ENCODE measurements around the gene HECTD4. TPM values are rescaled to one million over a fixed set of nuclear protein-coding genes. Genes with fewer than 3 reads are reported as not detected.

The HECTD4 gene
- total RNA-seq, 1 donor from 2014 or later, result 10.4 TPM

DNA sequence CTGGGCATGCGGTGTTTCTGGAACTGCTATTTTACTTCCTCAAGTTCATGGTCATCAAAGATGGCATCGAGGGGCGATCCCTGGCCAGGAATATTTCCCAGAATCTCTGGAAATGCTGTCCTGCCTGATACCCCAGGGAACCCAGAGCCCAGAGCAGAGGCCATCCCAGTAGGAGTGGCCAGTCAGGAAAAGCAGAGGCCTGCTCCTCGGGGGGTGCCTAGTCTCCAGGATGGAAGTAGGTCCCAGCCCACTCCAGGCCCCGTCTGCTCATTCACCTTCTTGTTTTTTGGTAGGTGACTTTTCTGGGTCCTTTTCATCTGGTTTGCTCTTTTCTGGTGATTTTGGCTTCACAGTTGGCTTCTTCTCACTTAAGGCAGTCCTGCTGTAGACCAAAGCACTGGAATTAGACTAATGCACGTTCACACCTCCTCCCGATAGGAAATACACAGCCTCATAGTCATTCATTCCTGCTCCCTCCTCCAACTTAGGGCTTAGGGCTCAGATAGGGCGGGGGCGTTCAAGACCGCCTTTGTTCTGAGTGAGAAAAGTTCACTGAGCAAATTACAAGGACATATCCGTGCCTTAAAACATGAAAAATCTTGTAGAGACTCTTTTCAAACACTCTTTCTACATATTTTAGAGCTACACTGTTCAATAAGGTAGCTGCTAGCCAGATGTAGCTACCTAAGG is 205.8 kb downstream of the HECTD4 start:
- no peak overlapping the region for H3K4me3 ChIP-seq (ENCODE audit: low read depth, low read length)
- TF ChIP-seq, protein P1, sequence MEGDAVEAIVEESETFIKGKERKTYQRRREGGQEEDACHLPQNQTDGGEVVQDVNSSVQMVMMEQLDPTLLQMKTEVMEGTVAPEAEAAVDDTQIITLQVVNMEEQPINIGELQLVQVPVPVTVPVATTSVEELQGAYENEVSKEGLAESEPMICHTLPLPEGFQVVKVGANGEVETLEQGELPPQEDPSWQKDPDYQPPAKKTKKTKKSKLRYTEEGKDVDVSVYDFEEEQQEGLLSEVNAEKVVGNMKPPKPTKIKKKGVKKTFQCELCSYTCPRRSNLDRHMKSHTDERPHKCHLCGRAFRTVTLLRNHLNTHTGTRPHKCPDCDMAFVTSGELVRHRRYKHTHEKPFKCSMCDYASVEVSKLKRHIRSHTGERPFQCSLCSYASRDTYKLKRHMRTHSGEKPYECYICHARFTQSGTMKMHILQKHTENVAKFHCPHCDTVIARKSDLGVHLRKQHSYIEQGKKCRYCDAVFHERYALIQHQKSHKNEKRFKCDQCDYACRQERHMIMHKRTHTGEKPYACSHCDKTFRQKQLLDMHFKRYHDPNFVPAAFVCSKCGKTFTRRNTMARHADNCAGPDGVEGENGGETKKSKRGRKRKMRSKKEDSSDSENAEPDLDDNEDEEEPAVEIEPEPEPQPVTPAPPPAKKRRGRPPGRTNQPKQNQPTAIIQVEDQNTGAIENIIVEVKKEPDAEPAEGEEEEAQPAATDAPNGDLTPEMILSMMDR (conservative IDR thresholded peaks at IDR 0.05; ENCODE audit: low read depth, low read length), result no peak
- DNase-seq (ENCODE audit: low read depth), result no peak

DNA sequence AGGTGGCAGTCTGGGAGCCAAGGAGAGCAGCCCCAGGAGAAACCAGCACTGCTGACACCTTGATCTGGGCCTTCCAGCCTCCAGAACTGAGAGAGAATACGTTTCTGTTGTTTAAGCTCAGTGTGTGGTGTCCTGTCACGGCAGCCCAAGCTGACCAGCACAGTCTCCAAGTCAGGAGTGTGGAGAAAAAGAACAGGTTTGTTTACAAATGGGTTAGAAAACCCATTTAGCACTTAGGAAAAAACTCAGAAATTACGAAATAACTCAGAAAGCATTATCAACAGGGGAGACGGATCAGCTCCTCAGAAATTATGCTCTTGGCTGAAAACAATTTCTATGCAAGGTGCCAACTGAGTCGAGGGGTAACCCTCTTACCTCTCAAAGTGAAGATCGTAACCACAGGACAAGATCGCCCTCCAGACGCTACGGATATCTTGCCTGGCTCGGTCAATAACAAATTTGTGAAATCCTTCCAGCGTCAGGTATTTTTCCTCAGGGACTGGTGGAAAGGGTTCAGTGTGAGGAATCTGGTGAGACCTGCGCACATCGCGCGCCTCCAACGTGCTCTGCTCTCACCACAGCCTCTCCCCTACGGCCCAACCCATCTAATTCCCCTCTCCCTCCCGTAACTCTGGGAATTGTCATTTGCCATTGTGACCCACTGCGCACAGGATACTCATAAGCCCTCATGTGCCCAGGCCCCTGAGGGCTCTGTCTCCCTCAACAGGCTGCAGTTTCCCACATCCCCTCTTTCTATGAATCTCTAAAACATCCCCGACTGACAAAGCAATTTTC is 206.7 kb downstream of the HECTD4 start:
- no peak for DNase-seq (ENCODE audit: low read depth)
- TF ChIP-seq, protein P1 (conservative IDR thresholded peaks at IDR 0.05; ENCODE audit: low read depth, low read length), result no peak
- no peak overlapping the region for H3K4me3 ChIP-seq (ENCODE audit: low read depth, low read length)

DNA sequence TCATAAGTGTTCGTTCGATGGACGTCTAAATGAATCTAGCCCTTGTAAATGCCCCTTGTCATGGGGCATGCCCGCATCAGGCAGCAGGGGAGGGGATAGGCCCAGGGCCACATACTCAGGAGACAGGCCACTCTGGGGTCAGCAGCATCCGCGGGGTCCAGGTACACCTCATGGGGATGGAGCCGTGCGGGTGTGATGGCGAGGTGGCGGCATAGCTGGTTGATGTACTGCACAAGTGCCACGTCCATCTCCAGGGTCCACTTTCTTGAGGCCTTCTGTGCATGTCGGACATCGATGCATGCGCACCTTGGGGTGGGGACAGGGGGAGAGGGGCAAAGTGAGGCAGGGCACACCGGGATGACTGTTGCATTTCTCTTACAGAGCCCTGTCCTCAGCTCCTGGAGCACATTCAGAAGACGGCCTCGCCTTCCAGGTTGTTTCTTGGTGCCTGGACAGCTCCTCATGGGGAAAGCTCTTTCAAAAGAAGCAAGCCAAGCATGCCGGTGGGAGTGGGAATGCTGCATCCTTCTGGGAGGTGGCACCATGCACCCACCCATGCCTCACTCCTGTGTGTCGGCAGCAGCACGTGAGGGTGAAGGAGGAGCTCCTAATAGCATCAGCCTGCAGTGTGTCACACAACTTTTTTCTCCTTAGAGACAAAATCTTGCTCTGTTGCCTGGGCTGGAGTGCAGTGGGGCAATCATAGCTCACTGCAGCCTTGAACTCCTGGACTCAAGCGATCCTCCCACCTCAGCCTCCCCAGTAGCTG is 209.5 kb downstream of the HECTD4 start:
- TF ChIP-seq, protein P1 (conservative IDR thresholded peaks at IDR 0.05; ENCODE audit: low read depth, low read length), result no peak
- no peak for DNase-seq (ENCODE audit: low read depth)
- H3K4me3 ChIP-seq (ENCODE audit: low read depth, low read length), result no peak overlapping the region

DNA sequence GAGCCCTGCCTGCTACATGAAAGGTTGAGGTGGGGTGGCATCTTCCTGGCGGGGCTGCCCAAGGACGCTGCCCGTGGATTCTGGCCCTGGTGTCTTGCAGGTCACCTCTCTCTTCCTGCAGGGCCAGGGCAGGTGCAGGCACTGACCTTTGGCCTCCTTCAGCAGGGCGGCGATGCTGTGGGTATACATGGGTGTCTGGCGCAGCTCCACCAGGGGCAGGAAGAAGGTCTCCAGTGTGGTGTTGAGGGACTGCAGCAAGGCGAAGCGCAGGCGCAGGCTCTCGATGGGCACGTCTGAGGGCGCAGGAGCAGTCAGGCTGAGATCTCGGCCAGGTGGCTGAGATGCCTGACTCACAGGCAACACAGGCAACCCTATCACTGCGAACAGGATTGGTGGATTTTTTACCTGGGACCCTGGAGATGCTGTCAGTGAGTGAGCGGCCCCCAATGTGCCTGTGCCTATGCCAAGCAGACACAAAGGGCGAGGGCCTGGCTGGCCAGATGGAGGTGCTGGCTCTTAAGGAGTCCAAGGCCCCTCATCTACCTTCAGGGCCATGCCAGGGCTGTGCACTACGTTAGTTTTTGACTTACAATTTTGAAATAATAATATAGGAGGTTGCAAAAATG is 211.1 kb downstream of the HECTD4 start:
- TF ChIP-seq, protein P1 (conservative IDR thresholded peaks at IDR 0.05; ENCODE audit: low read depth, low read length), result no peak
- no peak for DNase-seq (ENCODE audit: low read depth)
- H3K4me3 ChIP-seq (ENCODE audit: low read depth, low read length), result no peak overlapping the region

DNA sequence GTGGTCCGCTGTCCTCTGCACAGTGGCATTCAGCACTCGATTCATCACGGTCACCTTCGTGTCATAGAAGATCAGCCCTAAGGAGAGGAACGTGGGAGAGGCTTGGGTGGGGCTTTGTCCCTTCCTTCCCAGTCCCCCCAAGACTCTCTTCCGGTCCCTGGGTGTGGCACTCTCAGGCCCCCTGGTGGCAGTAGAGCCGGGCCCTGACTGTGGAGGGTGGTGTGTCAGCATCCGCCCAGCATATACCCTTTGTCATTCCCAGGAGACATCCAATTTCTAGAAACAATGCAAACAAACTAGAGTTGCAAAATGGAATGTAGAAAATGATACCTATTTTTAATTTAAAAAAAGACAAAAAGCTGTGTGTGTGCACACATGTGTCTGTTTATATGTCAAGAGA is 211.9 kb downstream of the HECTD4 start:
- no peak for DNase-seq (ENCODE audit: low read depth)
- TF ChIP-seq, protein P1 (conservative IDR thresholded peaks at IDR 0.05; ENCODE audit: low read depth, low read length), result peak; percentile 54
- H3K4me3 ChIP-seq (ENCODE audit: low read depth, low read length), result no peak overlapping the region

DNA sequence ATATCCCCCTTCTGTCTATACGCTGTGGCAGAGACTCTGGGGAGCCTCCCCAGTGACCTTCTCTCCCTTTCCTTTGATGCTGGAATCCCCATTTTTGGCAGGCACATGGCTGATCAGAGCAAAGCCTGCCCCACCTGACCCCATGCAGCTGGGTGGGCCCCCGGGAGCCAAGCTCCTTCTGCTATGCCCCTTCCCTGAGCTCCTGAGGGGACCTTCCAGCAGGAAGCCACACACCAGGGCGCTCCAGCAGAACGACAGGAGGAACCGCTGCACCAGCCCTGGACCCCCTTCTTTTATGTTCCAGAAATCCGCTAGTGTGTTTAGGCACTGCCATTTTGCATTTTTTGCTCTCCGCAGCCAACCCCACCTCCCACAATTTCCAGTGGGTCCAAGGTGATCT is 212.3 kb downstream of the HECTD4 start:
- no peak overlapping the region for H3K4me3 ChIP-seq (ENCODE audit: low read depth, low read length)
- no peak for DNase-seq (ENCODE audit: low read depth)
- TF ChIP-seq, protein P1 (conservative IDR thresholded peaks at IDR 0.05; ENCODE audit: low read depth, low read length), result no peak

All from epithelial cell of proximal tubule (primary cell).